Liver (tissue), 9 donors: ENCODE data around the gene RUFY1. TPM values are rescaled to one million over a fixed set of nuclear protein-coding genes. Genes with fewer than 3 reads are reported as not detected.

Source experiments
- DNase-seq: peaks from one replicate; pipeline ENCODE4 v3.0.0-alpha.2; 2017; ENCODE audit warnings: low spot score
- H3K27ac ChIP-seq, 2 donors: one replicate each; pipeline ENCODE4 v1.7.0; 2013; ENCODE audit warnings: inconsistent platforms in 2 of 2, low read length in 2 of 2, control low read depth in 1 of 2, low read depth in 1 of 2, mild to moderate bottlenecking in 1 of 2
- H3K27me3 ChIP-seq, 4 donors: one replicate each; pipeline versions ENCODE4 v1.6.1 to v1.7.0; 2013; ENCODE audit warnings: low read length in 3 of 4, inconsistent platforms in 1 of 4, mild to moderate bottlenecking in 1 of 4, moderate library complexity in 1 of 4; ENCODE audit not compliant: control insufficient read depth in 4 of 4, insufficient read depth in 4 of 4
- H3K36me3 ChIP-seq, 4 donors: one replicate each; pipeline versions ENCODE4 v1.6.1 to v1.7.0; 2013; ENCODE audit warnings: low read length in 3 of 4, mild to moderate bottlenecking in 3 of 4, low read depth in 1 of 4, moderate library complexity in 1 of 4; ENCODE audit not compliant: control insufficient read depth in 4 of 4, insufficient read depth in 3 of 4
- H3K4me1 ChIP-seq, 4 donors: one replicate each; pipeline versions ENCODE4 v1.6.1 to v1.7.0; 2013; ENCODE audit warnings: low read length in 3 of 4, mild to moderate bottlenecking in 3 of 4, moderate library complexity in 1 of 4; ENCODE audit not compliant: control insufficient read depth in 4 of 4, insufficient read depth in 4 of 4
- H3K4me3 ChIP-seq, 3 donors: one replicate each; pipeline versions ENCODE4 v1.6.1 to v1.7.0; 2013; ENCODE audit warnings: low read length in 3 of 3, control low read depth in 1 of 3, low read depth in 1 of 3, mild to moderate bottlenecking in 1 of 3
- H3K9ac ChIP-seq, 2 donors: one replicate each; pipeline ENCODE4 v1.7.0; 2013; ENCODE audit warnings: low read length in 2 of 2, mild to moderate bottlenecking in 2 of 2, moderate library complexity in 2 of 2, control low read depth in 1 of 2, low read depth in 1 of 2
- H3K9me3 ChIP-seq, 4 donors: one replicate each; pipeline versions ENCODE4 v1.6.1 to v1.7.0; 2013; ENCODE audit warnings: low read length in 3 of 4; ENCODE audit not compliant: control insufficient read depth in 4 of 4
- CTCF ChIP-seq: fragments of 150-350 bp; IDR thresholded peaks from 2 replicates; pipeline ENCODE4 v1.5.1; 2017; ENCODE audit warnings: improper control_type of control experiment, low read depth, low read length; ENCODE audit not compliant: missing input control
- EGR1 ChIP-seq, 2 donors: IDR thresholded peaks; 2 replicates each; pipeline ENCODE4 v1.6.1; 2016 to 2018; ENCODE audit warnings: antibody characterized with exemption in 2 of 2, low read depth in 2 of 2
- FOXA1 ChIP-seq: IDR thresholded peaks from 2 replicates; pipeline ENCODE4 v1.6.1; 2016; ENCODE audit warnings: antibody characterized with exemption
- GABPA ChIP-seq, 2 donors: IDR thresholded peaks in 1 of 2; conservative IDR thresholded peaks in 1 of 2; 2 replicates each; pipeline ENCODE4 v1.6.1; 2016; ENCODE audit warnings: antibody characterized with exemption in 2 of 2, mild to moderate bottlenecking in 1 of 2, moderate library complexity in 1 of 2
- HNF4G ChIP-seq: IDR thresholded peaks from 2 replicates; pipeline ENCODE4 v1.6.1; 2016; ENCODE audit warnings: antibody characterized with exemption
- JUND ChIP-seq, 2 donors: IDR thresholded peaks; 2 replicates each; pipeline ENCODE4 v1.6.1; 2016; ENCODE audit warnings: antibody characterized with exemption in 2 of 2
- MAX ChIP-seq: IDR thresholded peaks from 2 replicates; pipeline ENCODE4 v1.6.1; 2016; ENCODE audit warnings: antibody characterized with exemption
- NR2F2 ChIP-seq: IDR thresholded peaks from 2 replicates; pipeline ENCODE4 v1.6.1; 2016; ENCODE audit warnings: antibody characterized with exemption
- RAD21 ChIP-seq, 2 donors: IDR thresholded peaks; 2 replicates each; pipeline ENCODE4 v1.6.1; 2016; ENCODE audit warnings: antibody characterized with exemption in 2 of 2, mild to moderate bottlenecking in 2 of 2
- REST ChIP-seq: IDR thresholded peaks from 2 replicates; pipeline ENCODE4 v1.6.1; 2016; ENCODE audit warnings: antibody characterized with exemption, mild to moderate bottlenecking
- RXRA ChIP-seq, 2 donors: IDR thresholded peaks; 2 replicates each; pipeline ENCODE4 v1.6.1; 2017 to 2018; ENCODE audit warnings: antibody characterized with exemption in 2 of 2, mild to moderate bottlenecking in 1 of 2
- SP1 ChIP-seq: IDR thresholded peaks from 2 replicates; pipeline ENCODE4 v1.6.1; 2018; ENCODE audit warnings: antibody characterized with exemption, mild to moderate bottlenecking
- TAF1 ChIP-seq: conservative IDR thresholded peaks from 2 replicates; pipeline ENCODE4 v1.6.1; 2016; ENCODE audit warnings: antibody characterized with exemption, mild to moderate bottlenecking
- YY1 ChIP-seq: IDR thresholded peaks from 2 replicates; pipeline ENCODE4 v1.6.1; 2016; ENCODE audit warnings: antibody characterized with exemption, mild to moderate bottlenecking
- ZBTB33 ChIP-seq: IDR thresholded peaks from 2 replicates; pipeline ENCODE4 v1.6.1; 2016; ENCODE audit warnings: antibody characterized with exemption
- WGBS: extraction: QIAGEN DNeasy Blood & Tissue Kit; methylation state at CpG from one replicate; pipeline ENCODE4 v1.1.7; 2013; 5-methylcytosine and 5-hydroxymethylcytosine counted together
- polyA plus RNA-seq, 2 donors: library from polyadenylated mRNA; stranded (reverse) in 1 of 2; unstranded in 1 of 2; fragments of 200-250 nt in 1 of 2; fragments of >200 nt in 1 of 2; fragmentation: Nextera tagmentation in 1 of 2; extraction: Ambion mirVana in 1 of 2; gene quantifications; one replicate each; pipeline versions ENCODE4 v1.2.1 to v1.2.3, GENCODE V29; 2013 to 2015
- total RNA-seq, 2 donors: library from RNA; depleted of rRNA; stranded (reverse); fragments of >200 nt; gene quantifications; one replicate each; pipeline ENCODE4 v1.2.3, GENCODE V29; 2014
- TF ChIP-seq, protein P1 (sequence below): IDR thresholded peaks from 2 replicates; pipeline ENCODE4 v1.6.1; 2016; ENCODE audit warnings: antibody characterized with exemption
- donor health status: healthy.
- donor health status: healthy.
- donor health status: healthy.
- donor health status: healthy.
- donor health status: healthy.

RUFY1 gene
- total and polyA plus RNA-seq, 4 donors = 11.6 to 25.2 (median 18.3) TPM

DNA sequence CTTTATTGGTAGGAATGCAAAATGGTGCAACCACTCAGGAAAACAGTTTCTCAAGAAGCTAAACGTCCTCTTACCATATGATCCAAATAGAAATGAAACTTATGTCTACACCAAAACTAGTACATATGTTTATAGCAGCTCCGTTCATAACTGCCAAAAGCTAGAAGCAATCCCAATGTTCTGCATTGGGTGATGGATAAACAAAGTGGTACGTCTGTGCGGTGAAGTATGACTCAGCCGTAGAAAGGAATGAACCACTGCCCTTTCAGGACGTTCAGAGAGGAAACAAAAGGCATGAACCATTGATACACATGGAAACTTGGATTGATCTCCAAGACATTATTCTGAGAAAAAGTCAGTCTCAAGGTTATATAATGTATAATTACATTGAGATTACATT is 45.6 kb downstream of the RUFY1 start:
- peaks cover 22 to 61% (median 43%) of the 10 kb centered on the region in 4 donors for H3K36me3 ChIP-seq
- no peak overlapping the region for H3K4me3 ChIP-seq
- TF ChIP-seq REST (no peak), YY1 (no peak), FOXA1 (no peak), ZBTB33 (no peak), RXRA (IDR thresholded peaks at IDR 0.05) (no peak), GABPA (IDR thresholded peaks at IDR 0.05 in 1 of 2, conservative IDR thresholded peaks at IDR 0.05 in 1 of 2) (no peak), CTCF (no peak), EGR1 (IDR thresholded peaks at IDR 0.05; ENCODE audit: low read depth in 2 of 2) (no peak), TAF1 (no peak), HNF4G (no peak), JUND (IDR thresholded peaks at IDR 0.05) (no peak), NR2F2 (no peak)
- no peak overlapping the region for H3K9ac ChIP-seq
- no peak overlapping the region for H3K27ac ChIP-seq
- WGBS = 79% methylated on average over 6 of the region's 6 CpGs
- H3K4me1 ChIP-seq = no peaks in the 10 kb centered on the region
- DNase-seq = no peak
- H3K27me3 ChIP-seq = no peaks in the 10 kb centered on the region
- H3K9me3 ChIP-seq = no peaks in the 10 kb centered on the region

DNA sequence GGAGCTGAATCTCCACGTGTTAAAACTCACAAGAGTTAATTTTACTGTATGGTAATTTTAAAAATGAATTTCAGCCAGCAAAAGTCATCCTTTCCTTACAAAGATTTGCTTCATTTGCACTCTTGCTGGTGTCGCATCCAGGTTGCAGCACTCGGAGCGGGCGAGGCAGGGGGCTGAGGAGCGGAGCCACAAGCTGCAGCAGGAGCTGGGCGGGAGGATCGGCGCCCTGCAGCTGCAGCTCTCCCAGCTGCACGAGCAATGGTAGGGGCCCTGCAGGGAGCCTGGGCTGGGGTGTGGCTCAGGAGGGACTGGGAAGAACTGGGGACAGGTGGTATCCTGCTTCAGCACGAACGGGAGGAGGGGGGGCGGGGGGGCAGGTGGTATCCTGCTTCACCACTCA is 46.1 kb downstream of the RUFY1 start:
- peaks cover 22 to 62% (median 42%) of the 10 kb centered on the region in 4 donors for H3K36me3 ChIP-seq
- DNase-seq = no peak
- H3K4me3 ChIP-seq = no peak overlapping the region
- no peaks in the 10 kb centered on the region for H3K27me3 ChIP-seq
- no peak overlapping the region for H3K27ac ChIP-seq
- no peaks in the 10 kb centered on the region for H3K4me1 ChIP-seq
- H3K9ac ChIP-seq = no peak overlapping the region
- 93% methylated on average over 13 of the region's 13 CpGs for WGBS
- no peaks in the 10 kb centered on the region for H3K9me3 ChIP-seq
- no peak for TF ChIP-seq YY1
- no peak for TF ChIP-seq JUND (IDR thresholded peaks at IDR 0.05)
- TF ChIP-seq MAX = no peak
- no peak for TF ChIP-seq GABPA (IDR thresholded peaks at IDR 0.05 in 1 of 2, conservative IDR thresholded peaks at IDR 0.05 in 1 of 2)
- TF ChIP-seq CTCF = no peak
- no peak for TF ChIP-seq RXRA (IDR thresholded peaks at IDR 0.05)
- no peak for TF ChIP-seq REST
- TF ChIP-seq, protein P1, sequence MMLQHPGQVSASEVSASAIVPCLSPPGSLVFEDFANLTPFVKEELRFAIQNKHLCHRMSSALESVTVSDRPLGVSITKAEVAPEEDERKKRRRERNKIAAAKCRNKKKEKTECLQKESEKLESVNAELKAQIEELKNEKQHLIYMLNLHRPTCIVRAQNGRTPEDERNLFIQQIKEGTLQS = no peak
- TF ChIP-seq RAD21 (IDR thresholded peaks at IDR 0.05) = no peak
- no peak for TF ChIP-seq SP1
- TF ChIP-seq ZBTB33 = no peak
